Measurements from ENCODE around the gene LPIN2.

DNA sequence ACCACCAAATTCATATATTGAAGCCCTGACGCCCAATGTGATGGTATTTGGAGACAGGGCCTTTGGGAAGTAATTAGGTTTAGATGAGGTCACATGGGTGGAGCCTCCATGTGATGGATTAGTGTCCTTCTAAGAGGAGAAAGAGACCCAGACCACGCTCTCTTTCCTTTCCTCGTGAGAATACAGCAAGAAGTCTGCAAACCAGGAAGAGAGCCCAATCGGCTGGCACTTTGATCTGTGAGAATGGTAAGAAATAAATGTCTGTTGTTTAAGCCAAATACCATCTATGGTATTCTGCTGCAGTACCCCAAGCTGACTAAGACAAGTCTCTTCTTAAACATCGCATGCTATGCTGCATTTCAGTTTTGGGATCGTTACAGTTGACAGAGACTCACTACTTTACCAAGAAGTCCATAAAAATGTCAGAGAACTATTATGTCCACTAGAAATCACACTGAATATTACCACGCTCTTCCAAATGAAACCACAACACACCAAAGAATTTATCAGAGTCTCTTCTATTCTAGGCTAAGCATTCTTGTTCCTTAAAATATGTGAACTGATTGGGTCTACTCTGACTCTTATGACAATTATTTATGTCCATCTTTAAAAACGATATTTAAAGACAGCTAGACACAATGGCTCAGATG is 48.5 kb downstream of the LPIN2 start:
- TF ChIP-seq POLR2A (IDR thresholded peaks at IDR 0.05; ENCODE audit: low read length), result no peak
- TF ChIP-seq GATA1 (IDR thresholded peaks at IDR 0.05; ENCODE audit: low read depth, low read length), result no peak

All from erythroblast (primary cell).